HG02884 (cell line): ENCODE measurements around the gene TAF4.
A peak's percentile ranks its signal among the peaks of the same experiment; 100 is the strongest.
"Not testable (repeated sequence)": the region's sequence is repeated elsewhere in the genome, so short reads cannot be mapped to it uniquely, and the experiment has no call there.

Experiments used
- ATAC-seq: cut with Tn5 transposase; IDR thresholded peaks from one replicate; pipeline ENCODE4 v1.9.1; 2021; ENCODE audit warnings: mild to moderate bottlenecking, moderate library complexity; ENCODE audit not compliant: unreplicated experiment

TAF4 gene, protein sequence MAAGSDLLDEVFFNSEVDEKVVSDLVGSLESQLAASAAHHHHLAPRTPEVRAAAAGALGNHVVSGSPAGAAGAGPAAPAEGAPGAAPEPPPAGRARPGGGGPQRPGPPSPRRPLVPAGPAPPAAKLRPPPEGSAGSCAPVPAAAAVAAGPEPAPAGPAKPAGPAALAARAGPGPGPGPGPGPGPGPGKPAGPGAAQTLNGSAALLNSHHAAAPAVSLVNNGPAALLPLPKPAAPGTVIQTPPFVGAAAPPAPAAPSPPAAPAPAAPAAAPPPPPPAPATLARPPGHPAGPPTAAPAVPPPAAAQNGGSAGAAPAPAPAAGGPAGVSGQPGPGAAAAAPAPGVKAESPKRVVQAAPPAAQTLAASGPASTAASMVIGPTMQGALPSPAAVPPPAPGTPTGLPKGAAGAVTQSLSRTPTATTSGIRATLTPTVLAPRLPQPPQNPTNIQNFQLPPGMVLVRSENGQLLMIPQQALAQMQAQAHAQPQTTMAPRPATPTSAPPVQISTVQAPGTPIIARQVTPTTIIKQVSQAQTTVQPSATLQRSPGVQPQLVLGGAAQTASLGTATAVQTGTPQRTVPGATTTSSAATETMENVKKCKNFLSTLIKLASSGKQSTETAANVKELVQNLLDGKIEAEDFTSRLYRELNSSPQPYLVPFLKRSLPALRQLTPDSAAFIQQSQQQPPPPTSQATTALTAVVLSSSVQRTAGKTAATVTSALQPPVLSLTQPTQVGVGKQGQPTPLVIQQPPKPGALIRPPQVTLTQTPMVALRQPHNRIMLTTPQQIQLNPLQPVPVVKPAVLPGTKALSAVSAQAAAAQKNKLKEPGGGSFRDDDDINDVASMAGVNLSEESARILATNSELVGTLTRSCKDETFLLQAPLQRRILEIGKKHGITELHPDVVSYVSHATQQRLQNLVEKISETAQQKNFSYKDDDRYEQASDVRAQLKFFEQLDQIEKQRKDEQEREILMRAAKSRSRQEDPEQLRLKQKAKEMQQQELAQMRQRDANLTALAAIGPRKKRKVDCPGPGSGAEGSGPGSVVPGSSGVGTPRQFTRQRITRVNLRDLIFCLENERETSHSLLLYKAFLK

GRCh38 chr20:62065674-62066338, at the start of gene TAF4:
TSS of gene TAF4 (minus strand) at chr20:62065881. CDS start at chr20:62065810, 71 bp downstream.
- peak; percentile 54 for ATAC-seq

DNA sequence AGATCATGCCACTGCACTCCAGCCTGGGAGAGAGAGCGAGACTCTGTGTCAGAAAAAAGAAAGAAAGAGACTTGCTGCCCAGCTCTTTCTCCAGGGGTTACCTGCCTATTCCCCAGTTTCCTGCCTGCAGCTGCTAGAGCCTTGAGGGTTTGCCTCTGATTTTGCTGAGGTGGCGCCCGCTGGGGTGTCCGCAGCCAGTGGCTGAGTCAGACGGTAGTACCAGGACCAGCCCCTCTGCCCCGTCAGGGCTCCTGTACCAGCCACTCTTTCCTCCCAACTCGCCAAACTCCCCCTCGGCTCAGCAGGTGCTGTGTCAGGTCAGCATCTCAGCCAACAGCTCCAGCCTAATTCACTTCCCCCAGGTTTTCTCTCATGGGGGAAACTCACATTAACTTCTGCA, 49.2 kb upstream of the TAF4 start:
- ATAC-seq = no peak

- no peak for ATAC-seq
Measured at GRCh38 chr20:62112368-62112767, 46.7 kb upstream of the TAF4 start.

- no peak for ATAC-seq
Measured at GRCh38 chr20:62111148-62111547, 45.5 kb upstream of the TAF4 start.

- no peak for ATAC-seq
Measured at GRCh38 chr20:62105592-62105991, 39.9 kb upstream of the TAF4 start.

GRCh38 chr20:62104791-62105345, 39.2 kb upstream of the TAF4 start:
- no peak for ATAC-seq

GRCh38 chr20:62104234-62104789, 38.6 kb upstream of the TAF4 start:
- no peak for ATAC-seq

GRCh38 chr20:62103508-62104233, 38.0 kb upstream of the TAF4 start:
- ATAC-seq = no peak

DNA sequence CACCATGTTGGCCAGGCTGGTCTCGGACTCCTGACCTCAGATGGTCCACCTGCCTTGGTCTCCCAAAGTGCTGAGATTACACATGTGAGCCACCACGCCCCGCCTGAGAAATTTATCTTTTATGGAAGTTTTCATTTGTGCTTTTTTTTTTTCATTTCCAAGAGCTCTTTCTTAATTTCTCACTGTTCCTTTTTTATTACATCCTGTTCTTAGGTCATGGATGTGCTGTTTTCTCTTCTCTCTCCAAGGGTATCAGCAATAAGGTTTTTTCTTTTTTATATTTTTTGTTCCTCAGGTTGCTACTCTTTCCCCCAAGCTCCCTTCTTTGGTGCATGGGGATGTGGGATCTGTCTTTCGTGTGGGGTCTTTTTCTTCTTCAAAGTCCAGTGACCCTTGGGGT, 35.4 kb upstream of the TAF4 start:
- ATAC-seq = no peak

DNA sequence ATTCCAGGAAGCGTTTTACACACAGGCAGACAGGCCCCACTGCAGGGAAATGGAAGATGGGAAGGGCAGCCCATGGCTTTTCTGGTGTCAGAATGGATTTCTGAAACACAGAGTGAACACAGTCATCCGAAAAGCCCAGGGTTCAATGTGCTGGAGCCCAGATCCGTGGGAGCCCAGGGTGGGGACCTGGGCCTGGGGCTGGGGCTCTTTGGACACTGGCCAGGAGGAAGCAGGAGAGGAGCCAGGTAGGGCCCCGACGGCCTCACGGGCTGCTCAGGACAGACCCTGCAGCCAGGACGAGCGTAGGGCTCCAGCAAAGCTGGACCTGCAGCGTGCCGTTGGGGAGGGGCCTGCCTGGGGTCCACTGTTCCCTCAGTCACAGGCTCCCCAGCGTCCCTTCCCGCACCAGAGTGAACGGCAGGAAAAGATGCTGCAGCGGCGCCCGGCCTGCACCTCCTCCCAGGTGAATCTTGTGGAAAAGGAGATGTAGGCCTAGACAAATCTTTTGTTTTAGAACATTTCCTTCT, 32.3 kb upstream of the TAF4 start:
- ATAC-seq = no peak

- no peak for ATAC-seq
Measured at GRCh38 chr20:62096421-62097380, 31.0 kb upstream of the TAF4 start.

DNA sequence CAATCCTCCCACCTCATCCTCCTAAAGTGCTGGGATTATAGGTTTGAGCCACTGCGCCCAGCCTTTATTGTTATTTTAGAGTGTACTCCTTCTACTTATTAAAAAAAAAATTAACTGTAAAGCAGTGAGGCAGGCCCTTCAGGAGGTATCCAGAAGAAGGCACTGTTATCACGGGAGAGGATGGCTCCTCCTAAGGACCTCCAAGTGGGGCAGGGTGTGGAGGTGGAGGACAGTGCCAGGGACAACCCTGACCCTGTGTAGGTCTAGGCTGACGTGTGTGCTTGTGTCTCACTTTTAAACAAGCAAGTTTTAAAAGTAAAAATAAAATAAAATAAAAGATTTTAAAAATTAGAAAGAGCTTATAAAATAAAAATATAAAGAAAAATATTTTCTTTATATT, 23.7 kb upstream of the TAF4 start:
- no peak for ATAC-seq

DNA sequence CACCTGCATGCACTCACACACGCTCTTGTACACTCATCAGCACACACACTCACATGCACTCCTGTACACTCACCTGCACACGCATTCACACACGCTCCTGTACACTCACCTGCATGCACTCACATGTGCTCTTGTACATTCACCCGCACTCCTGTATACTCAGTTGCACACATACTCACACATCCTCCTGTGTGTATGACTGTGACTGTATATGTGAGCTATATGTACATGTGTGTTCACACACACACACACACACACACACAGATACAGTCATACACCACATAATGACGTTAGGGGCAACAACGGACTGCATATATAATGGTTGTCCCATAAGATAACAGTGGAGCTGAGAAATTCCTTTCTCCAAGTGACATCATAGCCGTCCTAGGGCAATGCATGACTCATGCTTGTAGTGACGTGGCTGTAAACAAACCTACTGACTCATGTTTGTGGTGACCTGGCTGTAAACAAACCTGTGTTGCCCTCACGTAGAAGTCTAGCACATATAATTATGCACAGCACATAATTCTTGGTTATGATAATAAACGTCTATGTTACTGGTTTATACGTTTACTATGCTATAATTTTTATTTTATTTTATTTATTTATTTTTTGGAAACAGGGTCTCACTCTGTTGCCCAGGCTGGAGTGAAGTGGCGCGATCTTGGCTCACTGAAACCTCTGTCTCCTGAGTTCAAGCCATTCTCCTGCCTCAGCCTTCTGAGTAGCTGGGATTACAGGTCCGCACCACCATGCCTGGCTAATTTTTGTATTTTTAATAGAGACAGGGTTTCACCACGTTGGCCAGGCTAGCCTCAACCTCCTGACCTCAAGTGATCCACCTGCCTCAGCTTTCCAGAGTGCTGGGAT, 22.8 kb upstream of the TAF4 start:
- ATAC-seq = no peak

DNA sequence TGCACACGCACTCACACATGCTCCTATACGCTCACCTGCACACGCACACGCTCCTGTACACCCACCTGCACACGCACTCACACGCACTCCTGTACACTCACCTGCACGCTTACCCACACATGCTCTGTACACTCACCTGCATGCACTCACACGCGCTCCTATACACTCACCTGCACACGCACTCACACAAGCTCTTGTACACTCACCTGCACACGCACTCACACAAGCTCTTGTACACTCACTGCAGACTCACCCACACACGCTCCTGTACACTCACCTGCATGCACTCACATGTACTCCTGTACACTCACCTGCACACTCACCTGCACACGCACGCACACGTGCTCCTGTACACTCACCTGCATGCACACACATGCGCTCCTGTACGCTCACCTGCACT, 22.0 kb upstream of the TAF4 start:
- no peak for ATAC-seq

- no peak for ATAC-seq
Measured at GRCh38 chr20:62087227-62087626, 21.5 kb upstream of the TAF4 start.

GRCh38 chr20:62085206-62085605, 19.5 kb upstream of the TAF4 start:
- ATAC-seq = no peak

- not testable (repeated sequence) for ATAC-seq
Measured at GRCh38 chr20:62084224-62084623, 18.5 kb upstream of the TAF4 start.
